IMR-90 (cell line): ENCODE results near the gene UST. TPM values are rescaled to one million over a fixed set of nuclear protein-coding genes. Genes with fewer than 3 reads are reported as not detected.

ENCODE experiments used
- ATAC-seq: fragments of 200-7000 bp; cut with Tn5 transposase; 2 replicates; pipeline ENCODE4 v1.9.1; 2020; ENCODE audit warnings: low read depth, mild to moderate bottlenecking, moderate library complexity
- BruUV-seq: library from RNA; stranded (reverse); fragments of 400-500 nt; replicated peaks from 2 replicates; lab custom pipeline; 2021; lab: Mats Ljungman, UMichigan
- CTCF ChIA-PET: fragments of 300-600 bp; formaldehyde crosslinking; extraction: SDS; loops from one replicate; lab custom pipeline; 2021; ENCODE audit warnings: antibody characterized with exemption; lab: Yijun Ruan, JAX
- POLR2A ChIA-PET: fragments of 300-600 bp; sonication (Branson Sonifier 250); formaldehyde crosslinking; loops from one replicate; lab custom pipeline; 2022; ENCODE audit warnings: antibody characterized with exemption; ENCODE audit not compliant: unreplicated experiment; lab: Charles Lee
- DNase-seq: peaks from one replicate; pipeline ENCODE4 v3.0.0; 2013
- H2AFZ ChIP-seq: replicated peaks from 2 replicates; pipeline ENCODE3; 2013; ENCODE audit warnings: low read length, mild to moderate bottlenecking; ENCODE audit not compliant: poor library complexity
- H2AK5ac ChIP-seq: 2 replicates; pipeline ENCODE4 v1.6.1; 2013; ENCODE audit warnings: low read depth, low read length, inconsistent platforms
- H2AK9ac ChIP-seq: replicated peaks from 2 replicates; pipeline ENCODE3; 2013; ENCODE audit warnings: mild to moderate bottlenecking, low read depth, low read length, moderate library complexity; ENCODE audit not compliant: poor library complexity
- H2BK120ac ChIP-seq: 2 replicates; pipeline ENCODE4 v1.6.1; 2013; ENCODE audit warnings: low read depth, low read length, inconsistent platforms
- H2BK15ac ChIP-seq: 3 replicates; pipeline ENCODE4 v1.6.1; 2013; ENCODE audit warnings: low read depth, low read length, inconsistent platforms
- H2BK20ac ChIP-seq: 2 replicates; pipeline ENCODE4 v1.6.1; 2013; ENCODE audit warnings: low read depth, mild to moderate bottlenecking, inconsistent platforms, low read length, moderate library complexity
- H2BK5ac ChIP-seq: 2 replicates; pipeline ENCODE4 v1.6.1; 2013; ENCODE audit warnings: mild to moderate bottlenecking, low read depth, low read length, inconsistent platforms; ENCODE audit not compliant: poor library complexity, severe bottlenecking
- H3K14ac ChIP-seq: replicated peaks from 2 replicates; pipeline ENCODE4 v1.6.1; 2013; ENCODE audit warnings: low read depth, low read length, inconsistent platforms
- H3K18ac ChIP-seq: 2 replicates; pipeline ENCODE4 v1.6.1; 2013; ENCODE audit warnings: low read depth, low read length, control low read depth
- H3K23ac ChIP-seq: 2 replicates; pipeline ENCODE4 v1.6.1; 2013; ENCODE audit warnings: low read depth, low read length, inconsistent platforms
- H3K27ac ChIP-seq: 2 replicates; pipeline ENCODE4 v1.5.1; 2013; ENCODE audit warnings: mild to moderate bottlenecking, control low read depth, low read length; ENCODE audit not compliant: insufficient read depth
- H3K27me3 ChIP-seq: 2 replicates; pipeline ENCODE4 v1.6.1; 2013; ENCODE audit warnings: low read length; ENCODE audit not compliant: control insufficient read depth, insufficient read depth
- H3K36me3 ChIP-seq: 2 replicates; pipeline ENCODE4 v1.6.1; 2013; ENCODE audit warnings: low read length, mixed read lengths; ENCODE audit not compliant: control insufficient read depth, insufficient read depth
- H3K4ac ChIP-seq: 2 replicates; pipeline ENCODE4 v1.6.1; 2013; ENCODE audit warnings: low read depth, low read length, inconsistent platforms
- H3K4me1 ChIP-seq: 2 replicates; pipeline ENCODE4 v1.6.1; 2013; ENCODE audit warnings: low read length, mixed read lengths; ENCODE audit not compliant: control insufficient read depth, insufficient read depth
- H3K4me2 ChIP-seq: 2 replicates; pipeline ENCODE4 v1.6.1; 2013; ENCODE audit warnings: low read depth, mild to moderate bottlenecking, control low read depth, low read length, moderate library complexity
- H3K4me3 ChIP-seq: 2 replicates; pipeline ENCODE4 v1.5.1; 2013; ENCODE audit warnings: low read depth, mild to moderate bottlenecking, control low read depth, low read length, moderate library complexity; ENCODE audit not compliant: insufficient read depth
- H3K56ac ChIP-seq: 2 replicates; pipeline ENCODE4 v1.6.1; 2013; ENCODE audit warnings: low read length, inconsistent platforms; ENCODE audit not compliant: insufficient read depth; ENCODE audit errors: extremely low read depth
- H3K79me1 ChIP-seq, 2 experiments: 2 replicates each; pipeline ENCODE4 v1.6.1; 2013; ENCODE audit warnings: low read length in 2 of 2, inconsistent platforms in 1 of 2, low read depth in 1 of 2
- H3K9ac ChIP-seq: 2 replicates; pipeline ENCODE4 v1.6.1; 2013; ENCODE audit warnings: low read depth, low read length, control low read depth
- H3K9me1 ChIP-seq: 2 replicates; pipeline ENCODE4 v1.6.1; 2013; ENCODE audit warnings: low read length, inconsistent platforms; ENCODE audit not compliant: insufficient read depth
- H3K9me3 ChIP-seq: 2 replicates; pipeline ENCODE4 v1.6.1; 2013; ENCODE audit warnings: low read length; ENCODE audit not compliant: control insufficient read depth, insufficient read depth
- H4K20me1 ChIP-seq: 2 replicates; pipeline ENCODE4 v1.6.1; 2013; ENCODE audit warnings: low read length, inconsistent platforms; ENCODE audit not compliant: insufficient read depth
- H4K5ac ChIP-seq: 2 replicates; pipeline ENCODE4 v1.6.1; 2013; ENCODE audit warnings: mild to moderate bottlenecking, low read depth, low read length, control low read depth
- H4K8ac ChIP-seq, 2 experiments: 2 replicates each; pipeline ENCODE4 v1.6.1; 2013; ENCODE audit warnings: low read depth in 2 of 2, low read length in 2 of 2, control low read depth in 1 of 2, inconsistent platforms in 1 of 2
- H4K91ac ChIP-seq: 2 replicates; pipeline ENCODE4 v1.6.1; 2013; ENCODE audit warnings: low read depth, low read length, inconsistent platforms; ENCODE audit not compliant: insufficient read depth
- BHLHE40 ChIP-seq: fragments of 150-350 bp; IDR thresholded peaks from 2 replicates; pipeline ENCODE4 v1.6.1; 2016; ENCODE audit warnings: mild to moderate bottlenecking, low read depth, low read length
- CEBPB ChIP-seq: IDR thresholded peaks from 2 replicates; pipeline ENCODE4 v1.6.1; 2012; ENCODE audit warnings: low read depth, low read length, improper control_type of control experiment
- CHD1 ChIP-seq: IDR thresholded peaks from 2 replicates; pipeline ENCODE4 v1.6.1; 2012; ENCODE audit warnings: low read depth, low read length, improper control_type of control experiment
- CTCF ChIP-seq: conservative IDR thresholded peaks from 2 replicates; pipeline ENCODE4 v1.5.1; 2012; ENCODE audit warnings: mild to moderate bottlenecking, low read depth, low read length, improper control_type of control experiment
- FOS ChIP-seq: fragments of 150-350 bp; IDR thresholded peaks from 2 replicates; pipeline ENCODE4 v1.6.1; 2016; ENCODE audit warnings: low read depth, low read length
- MAFK ChIP-seq: IDR thresholded peaks from 2 replicates; pipeline ENCODE4 v1.6.1; 2012; ENCODE audit warnings: low read depth, low read length, improper control_type of control experiment
- MAZ ChIP-seq: IDR thresholded peaks from 2 replicates; pipeline ENCODE4 v1.6.1; 2012; ENCODE audit warnings: low read depth, mild to moderate bottlenecking, low read length, improper control_type of control experiment, moderate library complexity, borderline replicate concordance
- MXI1 ChIP-seq: IDR thresholded peaks from 2 replicates; pipeline ENCODE4 v1.6.1; 2012; ENCODE audit warnings: low read depth, mild to moderate bottlenecking, low read length, moderate library complexity, borderline replicate concordance
- NFE2L2 ChIP-seq: fragments of 150-350 bp; IDR thresholded peaks from 2 replicates; pipeline ENCODE4 v1.6.1; 2016; ENCODE audit warnings: low read depth, mild to moderate bottlenecking, low read length
- POLR2A ChIP-seq: IDR thresholded peaks from 2 replicates; pipeline ENCODE4 v1.6.1; 2012; ENCODE audit warnings: mild to moderate bottlenecking, low read depth, low read length
- RAD21 ChIP-seq: IDR thresholded peaks from 2 replicates; pipeline ENCODE4 v1.6.1; 2012; ENCODE audit warnings: low read length, improper control_type of control experiment
- RCOR1 ChIP-seq: IDR thresholded peaks from 2 replicates; pipeline ENCODE4 v1.6.1; 2012; ENCODE audit warnings: mild to moderate bottlenecking, low read length, improper control_type of control experiment; ENCODE audit not compliant: insufficient replicate concordance
- RFX5 ChIP-seq: IDR thresholded peaks from 2 replicates; pipeline ENCODE4 v1.8.0; 2012; ENCODE audit warnings: low read depth, mild to moderate bottlenecking, low read length, moderate library complexity
- SMC3 ChIP-seq: fragments of 150-350 bp; IDR thresholded peaks from 2 replicates; pipeline ENCODE4 v1.6.1; 2016; ENCODE audit warnings: low read depth, mild to moderate bottlenecking, antibody characterized with exemption, low read length, moderate library complexity
- WGBS, 2 experiments: methylation state at CpG; one replicate each; pipeline versions ENCODE4 v1.1.5 to v1.1.7; 2013; ENCODE audit warnings: missing lambda C conversion rate in 2 of 2; ENCODE audit not compliant: insufficient read length in 1 of 2; ENCODE audit errors: extremely low coverage in 2 of 2; 5-methylcytosine and 5-hydroxymethylcytosine counted together
- dilution Hi-C: fragments of 300-500 bp; cut with HindIII; formaldehyde crosslinking; loops from one replicate; pipeline ENCODE4 v1.14.3; 2018; ENCODE audit warnings: low sequenced_read_pairs; ENCODE audit not compliant: unreplicated experiment
- in situ Hi-C: fragments of 300-500 bp; cut with MboI; formaldehyde crosslinking; loops from 3 replicates; pipeline ENCODE4 v1.14.3; 2019; ENCODE audit warnings: low sequenced_read_pairs, inconsistent platforms, mixed read lengths
- intact Hi-C: fragments of 100-400 bp; cut with micrococcal nuclease; formaldehyde crosslinking; loops from 2 replicates; pipeline ENCODE4 v1.10.0; 2022
- polyA plus RNA-seq, 3 experiments: library from polyadenylated mRNA; depleted of rRNA; stranded (reverse); fragments of >200 nt; gene quantifications; 2 replicates each; pipeline ENCODE4 v1.2.3, GENCODE V29; 2012; ENCODE audit warnings: low replicate concordance in 1 of 3
- total RNA-seq: library from RNA; depleted of rRNA; stranded (reverse); fragments of >200 nt; gene quantifications from 2 replicates; pipeline ENCODE4 v1.2.3, GENCODE V29; 2012

The UST gene
- total and polyA plus RNA-seq, 2 of the 4 experiments (the other 2 are of a cell fraction): 7.7 to 13.8 TPM

- Histone ChIP-seq H3K9me3 (no peaks in the 10 kb centered on the region), H2BK20ac (peak overlapping the region; percentile 10; the same call in 1 of the 2 replicates), H3K9ac (peak overlapping the region; percentile 58), H3K4me2 (peak overlapping the region; percentile 83), H3K9me1 (peaks cover 11% of the 10 kb centered on the region), H3K27me3 (no peaks in the 10 kb centered on the region), H2BK5ac (peak overlapping the region; percentile 51), H4K5ac (no peak overlapping the region), H2AK5ac (peak overlapping the region; percentile 21; the same call in 1 of the 2 replicates), H4K20me1 (peaks cover 27% of the 10 kb centered on the region), H3K36me3 (no peaks in the 10 kb centered on the region), H3K23ac (peak overlapping the region; percentile 66; the same call in 1 of the 2 replicates), H3K18ac (peak overlapping the region; percentile 52), H2BK15ac (no peak overlapping the region), H3K56ac (peak overlapping the region; percentile 29; the same call in 1 of the 2 replicates), H2AK9ac (peak overlapping the region; percentile 72), H4K91ac (no peak overlapping the region), H2BK120ac (peak overlapping the region; percentile 18), H3K27ac (peak overlapping the region; percentile 62), H3K4me1 (peaks cover 8% of the 10 kb centered on the region), H3K79me1 (peaks cover 31 to 37% of the 10 kb centered on the region in 2 experiments; a peak in 3 of 4 replicates), H3K4me3 (peak overlapping the region; percentile 21), H3K4ac (peak overlapping the region; percentile 67), H3K14ac (no peak overlapping the region; the same call in 1 of the 2 replicates), H2AFZ (peak overlapping the region; percentile 91), H4K8ac (peak overlapping the region in 1 of 2 experiments; percentile 62; a peak in 2 of 4 replicates)
- POLR2A ChIA-PET: interaction anchor here (0.6 to 1.1 kb wide), 2 partner anchors 9 to 33 kb away, joined by 5 to 8 read pairs; no protein-coding TSS in a partner anchor
- no TSS peak for BruUV-seq
- intact Hi-C loops: no loop called here
- dilution Hi-C loops: no loop called here
- CTCF ChIA-PET: interaction anchor here (0.7 to 1.0 kb wide), 6 partner anchors 13 to 245 kb away, joined by 3 to 6 read pairs (median 4); no protein-coding TSS in a partner anchor
- ATAC-seq (peak; percentile 95), DNase-seq (peak; percentile 92)
- in situ Hi-C loops: no loop called here
- WGBS, 2 experiments: 4% methylated on average over 3 of the region's 14 CpGs; no CpG with 5 or more reads in 1 of the 2 experiments
- 0 out of 2 replicates have a peak, but pooled peaks have one; percentile 3 for TF ChIP-seq MAFK
- peak; percentile 54; the same call in 1 of the 2 replicates for TF ChIP-seq POLR2A
- TF ChIP-seq CHD1: no peak
- no peak for TF ChIP-seq CTCF
- TF ChIP-seq BHLHE40: peak; percentile 87
- no peak for TF ChIP-seq NFE2L2
- peak; percentile 45; the same call in 1 of the 2 replicates for TF ChIP-seq MXI1
- no peak for TF ChIP-seq RFX5
- TF ChIP-seq FOS: no peak
- peak; percentile 82 for TF ChIP-seq CEBPB
- no peak for TF ChIP-seq MAZ
- peak; percentile 18; the same call in 1 of the 2 replicates for TF ChIP-seq RAD21
- TF ChIP-seq SMC3: no peak
- no peak for TF ChIP-seq RCOR1
Measured at GRCh38 chr6:148760568-148761526, 14.0 kb downstream of the UST start.
